ENCODE measurements around the gene CDC42BPG.
A peak's percentile ranks its signal among the peaks of the same experiment; 100 is the strongest.

CDC42BPG gene

DNA sequence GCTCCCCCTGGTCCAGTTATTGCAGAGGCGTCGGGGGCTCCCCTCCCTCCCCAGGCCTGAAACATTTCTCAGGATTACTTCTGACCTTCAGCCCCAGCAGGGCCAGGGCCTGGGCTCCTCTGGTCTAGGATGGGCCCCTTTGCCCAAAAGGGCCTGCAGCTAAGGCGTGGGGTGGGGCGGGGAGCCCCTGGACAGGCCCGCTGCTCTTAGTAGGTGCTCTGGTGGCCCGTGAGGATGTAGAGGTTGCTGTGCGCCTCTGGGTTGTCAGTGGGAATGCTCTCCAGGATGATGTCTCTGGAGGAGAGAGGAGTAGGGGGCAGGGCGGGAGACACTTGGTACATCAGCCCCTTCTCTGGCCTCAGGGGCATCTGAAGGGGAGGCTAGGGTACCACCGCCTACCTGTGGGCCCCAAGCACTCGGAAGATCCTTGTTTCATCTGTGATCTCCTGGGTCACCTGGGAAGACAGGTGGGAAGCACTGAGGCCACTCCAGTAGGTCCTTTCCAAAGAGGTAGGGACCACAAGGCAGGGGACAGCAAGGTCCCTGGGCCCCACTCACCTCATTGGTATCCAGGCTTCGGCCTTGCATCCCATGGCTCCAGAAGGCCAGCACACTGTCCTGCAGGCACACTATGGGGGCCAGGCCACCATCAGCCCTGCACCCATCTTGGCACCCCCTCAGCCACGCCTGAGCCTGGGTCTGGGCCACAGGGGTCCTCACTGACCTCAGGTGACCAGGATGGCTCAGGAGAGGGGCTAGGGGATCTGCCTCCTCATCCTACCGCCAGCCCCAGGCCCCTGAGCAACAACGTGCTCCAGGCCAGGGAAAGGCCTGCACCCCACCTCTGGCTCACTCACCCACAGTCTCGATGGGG is 54.9 kb downstream of the CDC42BPG start:
- no peak for DNase-seq (ENCODE audit: low spot score)

DNA sequence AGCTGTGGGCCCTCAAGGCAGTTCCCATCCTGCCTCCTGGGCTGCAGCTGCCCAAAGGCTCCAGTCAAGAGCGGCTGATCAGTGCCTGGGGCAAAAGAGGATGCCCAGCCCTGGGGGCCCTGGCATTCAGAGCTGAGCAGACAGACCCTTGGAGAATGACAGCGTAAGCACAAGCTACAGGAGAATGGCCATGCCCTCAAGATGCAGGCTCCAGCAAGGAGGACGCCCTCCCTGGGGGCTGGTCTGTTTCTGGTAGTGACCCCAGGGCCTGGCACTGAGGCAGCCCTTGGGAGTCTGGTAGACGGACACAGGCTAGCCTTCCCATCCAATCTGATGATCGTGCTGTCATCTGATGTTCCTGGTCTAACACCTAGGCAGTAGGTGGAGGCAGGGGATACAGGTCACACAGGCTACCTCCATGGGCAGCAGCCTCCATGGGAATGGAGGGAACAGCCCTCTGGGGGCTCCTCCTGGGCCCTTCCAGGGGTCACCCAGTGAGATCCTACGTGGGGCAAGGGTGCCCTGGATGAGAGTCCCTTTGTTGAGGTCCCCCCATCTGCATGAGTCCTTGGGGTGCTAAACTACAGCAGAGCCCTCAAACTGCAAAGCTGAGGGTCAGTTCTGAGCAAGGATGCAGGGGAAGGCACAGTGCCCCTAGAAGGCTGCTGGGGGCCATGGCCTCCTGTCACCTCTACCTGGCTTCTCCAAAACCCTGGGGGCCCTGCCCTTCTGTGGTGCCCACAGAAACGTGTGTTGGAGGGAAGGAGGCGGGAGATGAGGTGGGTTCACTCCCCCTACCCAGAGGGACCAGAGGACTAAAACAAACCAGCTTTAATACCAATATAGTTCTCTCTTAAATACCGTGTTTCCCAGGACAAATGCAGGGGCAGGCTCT is 55.9 kb downstream of the CDC42BPG start:
- DNase-seq (ENCODE audit: low spot score), result no peak

- no peak for DNase-seq (ENCODE audit: low spot score)
These were observed 56.7 kb downstream of the CDC42BPG start for GRCh38 chr11:64787526-64788320.

DNA sequence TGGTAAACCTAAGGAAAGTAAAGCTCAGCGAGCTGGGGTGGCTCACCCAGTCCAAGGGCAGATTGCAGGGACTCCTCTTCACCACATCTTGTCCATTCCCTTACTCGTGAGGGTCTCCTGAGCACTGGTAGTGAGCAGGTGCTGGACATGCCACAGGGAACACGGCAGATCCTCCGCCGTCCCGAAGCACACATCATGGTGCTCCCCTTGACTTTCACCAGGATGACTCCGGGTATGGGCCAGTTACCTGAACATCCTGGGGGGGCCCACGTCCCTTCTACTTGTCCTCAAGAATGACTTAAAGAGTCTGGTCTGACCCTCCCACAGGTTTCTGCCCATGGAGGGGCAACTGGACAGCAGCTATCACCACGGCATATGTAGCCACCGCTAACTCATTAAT is 58.1 kb downstream of the CDC42BPG start:
- DNase-seq (ENCODE audit: low spot score), result no peak

DNA sequence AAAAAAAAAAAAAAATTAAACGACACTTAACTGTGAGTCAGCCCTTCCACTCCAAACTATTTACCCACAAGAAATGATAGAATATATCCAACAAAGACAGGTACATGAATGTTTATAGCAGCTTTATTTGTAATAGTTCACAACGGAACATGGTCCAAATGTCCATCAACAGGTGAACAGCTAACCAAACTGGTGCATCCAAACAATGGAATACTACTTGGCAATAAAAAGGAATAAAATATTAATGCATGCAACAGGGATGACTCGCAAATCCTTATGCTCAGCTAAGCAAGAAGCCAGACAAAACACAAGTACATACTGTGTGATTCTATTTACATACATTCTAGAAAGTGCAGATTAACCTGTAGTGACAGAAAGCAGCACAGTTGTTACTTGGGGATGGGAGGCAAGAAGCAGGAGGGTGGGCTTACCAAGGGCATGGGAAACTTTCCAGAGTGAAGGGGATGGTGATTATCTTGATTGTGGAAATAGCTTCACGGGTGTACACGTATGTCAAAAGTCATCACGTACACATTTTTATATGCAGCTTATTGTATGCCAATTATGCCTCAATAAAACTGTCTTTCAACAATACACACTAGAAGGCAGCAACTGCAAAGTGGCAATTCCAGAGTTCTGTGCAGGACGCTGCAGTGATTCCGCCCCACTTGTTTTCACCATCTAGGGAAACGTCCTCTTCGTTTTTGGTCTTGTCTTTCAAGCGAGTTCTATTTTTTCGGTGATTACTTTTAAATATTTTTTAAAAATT is 59.5 kb downstream of the CDC42BPG start:
- DNase-seq (ENCODE audit: low spot score), result no peak

- peak; percentile 99 for DNase-seq (ENCODE audit: low spot score)
These were observed 65.8 kb downstream of the CDC42BPG start, which contains the start of gene SF1 for GRCh38 chr11:64778473-64779298. Gene SF1, minus strand, starts transcription at chr11:64778542. Its CDS starts 150 bp downstream, at chr11:64778392.

DNA sequence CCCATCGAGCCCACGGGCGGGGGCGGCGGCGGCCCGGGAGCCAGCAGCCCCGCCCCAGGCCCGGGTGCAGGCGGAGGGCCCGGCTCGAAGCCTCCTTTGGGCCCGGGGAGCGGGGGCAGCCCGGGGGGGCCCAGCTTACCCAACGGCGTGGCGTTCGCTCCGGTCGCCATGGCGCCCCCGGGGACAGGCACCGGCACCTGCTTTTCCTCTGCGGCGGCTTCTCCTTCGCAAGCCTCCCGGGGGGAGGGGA is 66.3 kb downstream of the CDC42BPG start:
- no peak for DNase-seq (ENCODE audit: low spot score)

GRCh38 chr11:64777449-64778222 is 66.8 kb downstream of the CDC42BPG start:
- DNase-seq (ENCODE audit: low spot score), result peak; percentile 79

DNA sequence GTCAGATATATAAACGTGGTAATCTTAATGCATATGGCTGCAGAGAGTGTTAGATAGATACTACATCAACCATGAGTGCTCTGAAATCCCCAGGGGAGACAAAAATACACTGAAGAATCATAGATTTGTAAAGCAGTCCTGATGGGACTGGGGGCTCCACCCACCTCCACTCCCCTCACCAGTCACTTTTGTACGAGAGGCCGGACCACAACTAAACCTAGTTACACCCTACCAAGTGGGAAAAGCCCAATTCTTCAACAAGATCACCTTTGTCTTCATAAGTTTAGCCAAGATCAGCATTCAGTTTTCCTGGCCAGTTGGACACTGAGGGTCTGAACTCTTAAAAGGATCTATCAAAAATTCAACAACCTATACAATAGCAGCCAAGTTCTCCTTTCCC is 67.6 kb downstream of the CDC42BPG start:
- DNase-seq (ENCODE audit: low spot score), result no peak

DNA sequence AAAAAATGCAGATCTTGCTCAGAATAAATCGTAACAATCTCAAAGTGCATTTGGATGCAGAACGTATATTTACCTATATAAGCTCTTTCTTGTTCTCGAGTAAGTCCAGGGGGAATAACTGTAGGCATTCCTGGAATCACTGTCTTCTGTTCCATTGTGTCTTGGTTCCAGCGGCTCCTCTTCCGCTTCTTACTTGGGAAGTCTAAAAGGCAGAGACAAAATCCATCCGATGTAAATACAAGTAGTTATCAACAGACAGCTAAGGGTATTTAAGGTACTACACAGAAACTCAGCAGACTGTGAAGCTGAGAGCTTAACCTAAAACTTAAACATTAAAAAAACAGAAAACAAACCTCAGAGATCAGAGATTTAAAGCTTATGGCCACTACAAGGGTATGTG is 68.0 kb downstream of the CDC42BPG start:
- DNase-seq (ENCODE audit: low spot score), result no peak

GRCh38 chr11:64774144-64774543 is 70.3 kb downstream of the CDC42BPG start:
- no peak for DNase-seq (ENCODE audit: low spot score)
